HCT116 (cell line): ENCODE data around the gene MIA2.

Experiments used
- EZH2 ChIP-seq: fragments of 200-600 bp; sonication (generic); IDR thresholded peaks from 2 replicates; pipeline ENCODE4 v1.6.1; 2017; ENCODE audit warnings: antibody characterized with exemption, mixed run types
- POLR2A ChIP-seq: IDR thresholded peaks from 2 replicates; pipeline ENCODE4 v1.7.0; 2011; ENCODE audit warnings: borderline replicate concordance; ENCODE audit not compliant: insufficient read depth, insufficient read length; ENCODE audit errors: extremely low read depth
- SIN3A ChIP-seq: IDR thresholded peaks from 2 replicates; pipeline ENCODE4 v1.6.1; 2012; ENCODE audit warnings: low read depth
- TF ChIP-seq, protein P1 (sequence below), 3 experiments: fragments of 200-600 bp in 1 of 3; sonication (generic) in 1 of 3; IDR thresholded peaks in 2 of 3; conservative IDR thresholded peaks in 1 of 3; 2 replicates each; pipeline ENCODE4 v1.5.1; 2012 to 2017; ENCODE audit warnings: low read depth in 2 of 3, low read length in 2 of 3, antibody characterized with exemption in 1 of 3, borderline replicate concordance in 1 of 3, control low read depth in 1 of 3, mild to moderate bottlenecking in 1 of 3, mixed read lengths in 1 of 3, mixed run types in 1 of 3, moderate library complexity in 1 of 3; ENCODE audit not compliant: insufficient read depth in 1 of 3
- TF ChIP-seq, protein P2 (sequence below): IDR thresholded peaks from 2 replicates; pipeline ENCODE4 v1.6.1; 2012

DNA sequence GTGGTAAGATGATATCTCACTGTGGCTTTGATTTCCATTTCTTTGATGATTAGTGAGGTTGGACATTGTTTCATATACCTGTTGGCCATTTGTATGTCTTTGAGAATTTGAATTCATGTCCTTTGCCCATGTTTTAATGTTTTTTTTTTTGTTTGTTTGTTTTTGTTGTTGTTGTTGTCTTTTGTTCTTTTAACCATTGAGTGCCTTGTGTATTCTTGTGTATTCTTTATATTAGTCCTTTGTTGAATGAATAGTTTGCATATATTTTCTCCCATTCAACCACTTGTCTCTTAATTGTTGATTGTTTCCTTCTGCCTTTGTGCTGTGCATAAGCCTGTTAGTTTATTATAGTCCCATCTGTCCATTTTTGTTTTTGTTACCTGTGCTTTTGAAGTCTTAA lies 126.6 kb downstream of the MIA2 start:
- TF ChIP-seq EZH2 (no peak), SIN3A (no peak), POLR2A (no peak)
- TF ChIP-seq, protein P1, sequence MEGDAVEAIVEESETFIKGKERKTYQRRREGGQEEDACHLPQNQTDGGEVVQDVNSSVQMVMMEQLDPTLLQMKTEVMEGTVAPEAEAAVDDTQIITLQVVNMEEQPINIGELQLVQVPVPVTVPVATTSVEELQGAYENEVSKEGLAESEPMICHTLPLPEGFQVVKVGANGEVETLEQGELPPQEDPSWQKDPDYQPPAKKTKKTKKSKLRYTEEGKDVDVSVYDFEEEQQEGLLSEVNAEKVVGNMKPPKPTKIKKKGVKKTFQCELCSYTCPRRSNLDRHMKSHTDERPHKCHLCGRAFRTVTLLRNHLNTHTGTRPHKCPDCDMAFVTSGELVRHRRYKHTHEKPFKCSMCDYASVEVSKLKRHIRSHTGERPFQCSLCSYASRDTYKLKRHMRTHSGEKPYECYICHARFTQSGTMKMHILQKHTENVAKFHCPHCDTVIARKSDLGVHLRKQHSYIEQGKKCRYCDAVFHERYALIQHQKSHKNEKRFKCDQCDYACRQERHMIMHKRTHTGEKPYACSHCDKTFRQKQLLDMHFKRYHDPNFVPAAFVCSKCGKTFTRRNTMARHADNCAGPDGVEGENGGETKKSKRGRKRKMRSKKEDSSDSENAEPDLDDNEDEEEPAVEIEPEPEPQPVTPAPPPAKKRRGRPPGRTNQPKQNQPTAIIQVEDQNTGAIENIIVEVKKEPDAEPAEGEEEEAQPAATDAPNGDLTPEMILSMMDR (IDR thresholded peaks at IDR 0.05 in 2 of 3, conservative IDR thresholded peaks at IDR 0.05 in 1 of 3; ENCODE audit: borderline replicate concordance in 1 of 3, insufficient read depth in 1 of 3, low read depth in 2 of 3, low read length in 2 of 3) = no peak
- TF ChIP-seq, protein P2, sequence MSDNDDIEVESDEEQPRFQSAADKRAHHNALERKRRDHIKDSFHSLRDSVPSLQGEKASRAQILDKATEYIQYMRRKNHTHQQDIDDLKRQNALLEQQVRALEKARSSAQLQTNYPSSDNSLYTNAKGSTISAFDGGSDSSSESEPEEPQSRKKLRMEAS = no peak
